ENCODE results near the gene ACAT2. TPM values are rescaled to one million over a fixed set of nuclear protein-coding genes. Genes with fewer than 3 reads are reported as not detected.
"Not testable (repeated sequence)": the region's sequence is repeated elsewhere in the genome, so short reads cannot be mapped to it uniquely, and the experiment has no call there.

The ACAT2 gene
- 78.8 and 88.6 TPM in 2 replicates for total RNA-seq (2014; rRNA removed; shearing (Covaris generic))

DNA sequence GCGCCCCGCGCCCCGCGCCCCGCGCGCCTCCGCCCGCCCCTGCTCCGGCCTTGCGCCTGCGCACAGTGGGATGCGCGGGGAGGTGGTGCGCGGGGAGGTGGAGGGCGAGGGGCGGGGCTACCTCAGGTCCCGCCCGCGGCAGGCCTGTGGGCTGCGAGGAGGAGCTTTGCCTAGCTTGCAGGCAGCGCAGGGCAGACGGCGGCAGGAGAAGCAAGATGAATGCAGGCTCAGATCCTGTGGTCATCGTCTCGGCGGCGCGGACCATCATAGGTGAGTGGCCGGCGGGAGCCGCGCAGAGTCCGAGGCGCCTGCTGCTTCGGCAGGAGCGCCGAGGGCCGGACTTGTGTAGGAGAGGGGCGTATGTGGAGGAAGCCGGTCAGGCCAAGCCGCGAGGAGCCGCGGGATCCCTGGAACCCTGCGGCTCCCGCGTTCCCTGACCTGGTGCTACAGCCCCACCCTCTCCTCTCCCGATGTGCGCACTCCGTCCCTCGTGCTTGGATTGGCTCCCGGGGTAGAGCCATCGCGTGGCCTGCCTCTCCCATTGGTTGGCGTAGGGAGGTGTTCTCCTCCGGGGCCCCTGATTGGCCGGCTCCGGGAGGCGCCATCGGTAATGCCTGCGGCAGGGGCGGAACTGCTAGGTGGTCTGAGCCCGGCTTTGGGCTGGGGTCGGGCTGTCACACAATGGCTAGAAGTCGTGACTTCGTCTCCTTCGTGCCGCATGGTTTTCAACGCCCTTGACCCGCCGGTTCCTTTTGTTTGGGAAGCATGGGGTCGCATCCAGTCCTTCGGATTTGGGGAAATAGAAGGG, at the start of gene ACAT2:
ACAT2 (plus strand) TSS at position 173 of the 808 bp plus-strand sequence; CDS start at position 216, 43 bp downstream.
- peaks cover 55% of the 10 kb centered on the region for H3K36me3 ChIP-seq
- peak; percentile 98 to 99 for DNase-seq
- H3K4me3 ChIP-seq, result peak within 1 kb of the TSS; percentile 94
- peaks cover 19% of the 10 kb centered on the region for H3K4me1 ChIP-seq
- H3K27me3 ChIP-seq, result no peaks in the 10 kb centered on the region
- H3K9me3 ChIP-seq (replicated peaks), result no peaks in the 10 kb centered on the region
- peak within 1 kb of the TSS; percentile 77 for H3K27ac ChIP-seq

DNA sequence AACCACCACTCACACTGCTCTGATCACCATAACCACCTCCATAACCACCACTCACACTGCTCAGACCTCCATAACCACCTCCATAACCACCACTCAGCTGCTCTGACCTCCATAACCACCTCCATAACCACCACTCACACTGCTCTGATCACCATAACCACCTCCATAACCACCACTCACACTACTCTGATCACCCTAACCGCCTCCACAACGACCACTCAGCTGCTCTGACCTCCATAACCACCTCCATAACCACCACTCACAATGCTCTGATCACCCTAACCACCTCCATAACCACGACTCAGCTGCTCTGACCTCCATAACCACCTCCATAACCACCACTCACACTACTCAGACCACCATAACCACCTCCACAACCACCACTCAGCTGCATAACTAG, 49.5 kb upstream of the ACAT2 start:
- H3K4me1 ChIP-seq; H3K4me3 ChIP-seq; H3K27me3 ChIP-seq; H3K36me3 ChIP-seq; DNase-seq; H3K9me3 ChIP-seq (replicated peaks); H3K27ac ChIP-seq: not testable (repeated sequence)

DNA sequence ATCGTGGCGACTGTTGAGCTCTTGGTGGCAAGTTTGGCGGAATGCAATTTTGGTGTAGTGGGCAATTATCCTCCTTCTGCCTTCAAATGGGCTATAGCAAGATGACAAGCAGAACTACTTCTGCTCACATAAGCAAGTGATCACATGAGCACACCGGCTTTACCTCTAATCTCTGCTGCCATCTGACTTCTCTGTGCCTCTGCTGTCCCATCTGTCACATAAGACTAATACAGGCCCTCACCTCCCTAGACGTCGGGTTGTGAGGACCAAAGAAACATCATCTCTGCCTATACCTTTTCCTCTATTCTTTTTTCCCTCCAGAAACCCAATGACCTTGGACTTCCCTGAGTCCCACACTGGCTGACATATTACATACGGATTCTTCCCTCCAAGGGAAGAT, 47.9 kb upstream of the ACAT2 start:
- no peak for DNase-seq
- H3K4me1 ChIP-seq, result no peaks in the 10 kb centered on the region
- no peak overlapping the region for H3K27ac ChIP-seq
- H3K4me3 ChIP-seq, result no peak overlapping the region
- peaks cover 6% of the 10 kb centered on the region; the same call in 1 of the 2 replicates for H3K9me3 ChIP-seq (replicated peaks)
- no peaks in the 10 kb centered on the region for H3K36me3 ChIP-seq
- H3K27me3 ChIP-seq, result no peaks in the 10 kb centered on the region

DNA sequence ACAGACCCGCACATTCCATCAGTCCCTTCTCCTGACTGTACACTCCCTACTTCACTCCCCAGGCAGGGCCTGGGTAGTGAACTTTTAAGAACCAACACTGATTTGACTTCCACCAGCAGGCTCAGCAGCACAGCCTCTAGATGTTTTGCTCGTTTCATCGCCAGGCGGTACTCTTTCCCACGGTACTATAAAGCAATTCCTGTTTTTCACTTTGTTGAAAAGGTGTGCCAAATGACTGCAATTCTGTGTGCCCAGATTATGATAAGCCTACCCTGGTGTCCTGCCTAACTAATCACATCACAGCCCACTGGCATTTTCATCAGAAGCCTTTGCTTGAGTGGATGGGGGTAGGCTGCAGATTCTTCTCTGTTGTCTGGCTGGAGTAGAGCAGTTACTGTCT, 47.4 kb upstream of the ACAT2 start:
- H3K36me3 ChIP-seq, result no peaks in the 10 kb centered on the region
- no peak overlapping the region for H3K4me3 ChIP-seq
- H3K27me3 ChIP-seq, result no peaks in the 10 kb centered on the region
- DNase-seq, result no peak
- H3K9me3 ChIP-seq (replicated peaks), result peaks cover 3% of the 10 kb centered on the region; the same call in 1 of the 2 replicates
- H3K4me1 ChIP-seq, result no peaks in the 10 kb centered on the region
- no peak overlapping the region for H3K27ac ChIP-seq

DNA sequence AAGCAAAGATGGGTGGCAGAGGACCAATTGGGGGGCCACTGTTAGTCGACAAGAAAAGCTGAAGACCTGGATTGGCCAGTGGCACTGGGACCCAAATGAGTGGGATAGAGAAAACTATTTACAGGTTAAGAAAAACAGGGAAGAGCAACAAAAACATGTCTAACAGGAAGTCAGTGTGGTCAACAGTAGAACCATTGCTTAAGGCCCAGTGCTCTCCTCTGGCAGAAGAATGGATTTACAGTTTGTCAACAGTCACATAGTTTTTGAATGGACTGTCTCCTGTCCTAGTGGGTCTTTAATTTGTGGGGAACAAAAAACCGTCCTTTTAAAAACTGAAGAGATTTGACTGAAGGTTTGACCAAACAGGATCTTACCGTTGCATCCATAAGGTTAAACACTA, 46.7 kb upstream of the ACAT2 start:
- no peaks in the 10 kb centered on the region for H3K27me3 ChIP-seq
- no peaks in the 10 kb centered on the region for H3K36me3 ChIP-seq
- H3K27ac ChIP-seq, result no peak overlapping the region
- no peaks in the 10 kb centered on the region for H3K4me1 ChIP-seq
- no peaks in the 10 kb centered on the region; the same call in 1 of the 2 replicates for H3K9me3 ChIP-seq (replicated peaks)
- DNase-seq, result no peak
- no peak overlapping the region for H3K4me3 ChIP-seq

DNA sequence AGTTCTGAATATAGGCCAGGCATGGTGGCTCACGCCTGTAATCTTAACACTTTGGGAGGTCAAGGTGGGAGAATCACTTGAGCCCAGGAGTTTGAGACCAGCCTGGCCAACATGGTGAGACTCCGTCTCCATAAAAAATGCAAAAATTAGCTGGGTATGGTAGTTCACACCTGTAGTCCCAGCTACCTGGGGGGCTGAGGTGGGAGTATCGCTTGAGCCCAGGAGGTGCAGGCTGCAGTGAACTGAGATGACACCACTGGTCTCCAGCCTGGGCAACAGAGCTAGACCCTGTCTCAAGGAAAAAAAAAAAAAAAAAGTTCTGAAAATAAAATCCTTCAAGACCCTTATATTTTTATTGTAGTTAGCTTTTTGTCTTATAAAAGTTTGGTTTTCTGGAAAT, 46.2 kb upstream of the ACAT2 start:
- Histone ChIP-seq H3K27me3 (no peaks in the 10 kb centered on the region), H3K36me3 (no peaks in the 10 kb centered on the region), H3K9me3 (replicated peaks) (no peaks in the 10 kb centered on the region; the same call in 1 of the 2 replicates), H3K4me3 (no peak overlapping the region), H3K27ac (no peak overlapping the region), H3K4me1 (no peaks in the 10 kb centered on the region)
- no peak for DNase-seq

DNA sequence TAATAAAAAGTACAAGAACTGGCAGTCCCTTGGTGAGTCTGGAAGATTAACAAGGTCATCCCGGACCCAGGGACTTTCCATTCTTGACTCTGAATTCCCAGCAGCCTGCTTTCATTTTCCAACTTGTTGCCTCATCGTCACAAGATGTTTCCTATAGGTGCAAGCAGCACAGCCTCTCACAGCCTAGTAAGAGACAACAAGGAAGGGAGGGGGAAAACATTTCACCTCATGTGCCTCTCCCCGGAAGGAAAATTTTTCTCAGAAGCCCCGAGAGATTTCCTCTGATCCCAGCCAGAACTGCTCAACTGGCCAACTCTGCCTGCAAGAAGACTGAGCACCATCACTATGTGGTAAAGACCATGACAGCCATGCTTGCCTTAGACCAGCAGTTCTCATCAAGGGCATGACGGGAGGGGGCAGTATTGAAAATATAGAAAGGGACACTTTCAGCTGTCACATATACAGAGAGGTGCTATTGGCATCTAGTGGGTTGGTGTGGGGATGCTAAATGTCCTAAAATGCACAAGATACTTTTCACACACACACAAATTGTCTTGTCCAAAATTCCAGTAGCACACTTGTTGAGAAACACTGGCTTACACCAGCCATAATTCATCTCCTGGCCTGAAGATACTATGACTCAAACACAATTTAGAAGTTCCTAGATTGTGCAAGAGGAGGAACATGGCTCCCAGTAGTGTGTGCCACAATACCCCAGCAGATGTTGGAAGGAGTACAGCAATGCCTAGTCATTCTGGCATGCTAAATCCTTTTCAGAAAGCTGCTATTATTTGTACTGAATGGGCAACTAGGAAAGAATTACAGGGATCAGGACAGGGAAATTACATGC, 45.4 kb upstream of the ACAT2 start:
- Histone ChIP-seq H3K4me1 (no peaks in the 10 kb centered on the region), H3K4me3 (no peak overlapping the region), H3K27ac (no peak overlapping the region), H3K36me3 (no peaks in the 10 kb centered on the region), H3K9me3 (replicated peaks) (no peaks in the 10 kb centered on the region; the same call in 1 of the 2 replicates), H3K27me3 (no peaks in the 10 kb centered on the region)
- DNase-seq, result no peak

DNA sequence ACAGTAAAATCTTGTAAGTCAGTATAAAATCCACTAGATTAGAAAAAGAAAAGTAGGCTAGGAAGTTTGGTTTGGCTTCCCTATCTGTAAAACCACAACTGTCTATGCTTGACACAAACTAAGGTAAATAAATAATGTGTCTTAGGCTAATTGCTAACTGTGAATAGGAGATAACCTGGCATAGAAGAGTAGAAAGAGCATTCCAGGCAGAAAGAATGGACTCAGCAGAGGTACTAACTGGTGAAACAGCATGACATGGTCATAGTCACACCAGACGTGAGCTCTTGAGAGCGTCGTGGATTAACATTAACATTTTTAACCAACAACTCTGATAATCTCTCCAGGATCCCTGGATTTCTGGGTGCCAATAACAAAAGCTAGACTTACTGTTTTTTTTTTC, 43.2 kb upstream of the ACAT2 start:
- H3K9me3 ChIP-seq (replicated peaks), result no peaks in the 10 kb centered on the region
- no peak overlapping the region for H3K27ac ChIP-seq
- DNase-seq, result no peak
- no peaks in the 10 kb centered on the region for H3K4me1 ChIP-seq
- no peak overlapping the region for H3K4me3 ChIP-seq
- no peaks in the 10 kb centered on the region for H3K27me3 ChIP-seq
- H3K36me3 ChIP-seq, result no peaks in the 10 kb centered on the region

DNA sequence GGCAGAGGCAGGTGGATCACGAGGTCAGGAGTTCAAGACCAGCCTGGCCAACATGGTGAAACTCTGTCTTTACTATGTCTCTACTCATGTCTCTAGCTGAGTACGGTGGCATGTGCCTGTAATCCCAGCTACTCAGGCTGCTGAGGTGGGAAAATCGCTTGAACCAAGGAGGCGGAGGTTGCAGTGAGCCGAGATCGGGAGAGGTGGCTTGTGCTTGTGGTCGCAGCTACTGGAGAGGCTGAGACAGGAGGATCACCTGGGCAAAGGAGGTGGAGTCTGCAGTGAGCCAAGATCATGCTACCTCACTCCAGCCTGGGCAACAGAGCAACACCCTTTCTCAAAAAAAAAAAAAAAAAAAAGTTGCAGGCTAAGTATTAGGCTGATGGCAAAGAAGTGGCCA, 42.6 kb upstream of the ACAT2 start:
- no peaks in the 10 kb centered on the region for H3K27me3 ChIP-seq
- no peak for DNase-seq

DNA sequence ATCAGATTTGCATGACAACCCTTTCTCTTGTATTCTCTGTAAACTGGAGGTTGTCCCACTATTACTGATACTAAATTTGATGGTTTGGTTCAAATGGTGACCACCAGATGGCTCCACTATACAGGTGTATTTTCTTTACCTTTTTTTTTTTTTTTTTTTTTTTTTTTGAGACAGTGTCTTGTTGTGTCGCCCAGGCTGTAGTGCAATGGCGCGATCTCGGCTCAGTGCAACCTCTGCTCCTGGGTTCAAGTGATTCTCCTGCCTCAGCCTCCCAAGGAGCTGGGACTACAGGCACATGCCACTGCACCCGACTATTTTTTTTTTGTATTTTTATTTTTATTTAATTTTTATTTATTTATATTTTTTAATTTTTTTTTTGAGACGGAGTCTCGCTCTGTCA, 41.1 kb upstream of the ACAT2 start:
- Histone ChIP-seq H3K4me1 (0 out of 2 replicates have a peak, but pooled peaks cover under 1% of the 10 kb centered on the region), H3K9me3 (replicated peaks) (no peaks in the 10 kb centered on the region), H3K27me3 (no peaks in the 10 kb centered on the region), H3K4me3 (no peak overlapping the region), H3K36me3 (no peaks in the 10 kb centered on the region), H3K27ac (no peak overlapping the region)
- DNase-seq, result peak in 1 of 2 experiments; percentile 54

More for the DNA sequence above, 42.6 kb upstream of the ACAT2 start:
- H3K4me1 ChIP-seq, result no peaks in the 10 kb centered on the region
- H3K27ac ChIP-seq, result no peak overlapping the region
- H3K36me3 ChIP-seq, result no peaks in the 10 kb centered on the region
- H3K9me3 ChIP-seq (replicated peaks), result no peaks in the 10 kb centered on the region
- H3K4me3 ChIP-seq, result no peak overlapping the region

DNA sequence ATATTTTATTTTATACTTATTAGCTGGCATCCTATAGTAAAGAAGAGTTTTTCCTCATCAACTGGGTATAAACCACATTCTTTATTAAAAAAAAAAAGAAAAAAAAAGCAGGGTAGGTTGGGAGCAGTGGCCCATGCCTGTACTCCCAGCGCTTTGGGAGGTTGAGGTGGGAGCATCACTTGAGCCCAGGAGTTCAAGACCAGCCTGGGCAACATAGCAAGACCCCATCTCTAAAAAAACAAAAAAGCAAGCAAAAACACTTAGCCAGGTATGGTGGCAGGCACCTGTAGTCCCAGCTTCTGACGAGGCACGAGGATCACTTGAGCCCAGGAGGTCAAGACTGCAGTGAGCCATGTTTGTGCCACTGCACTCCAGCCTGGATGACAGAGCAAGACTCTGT, 39.9 kb upstream of the ACAT2 start:
- not testable (repeated sequence) for H3K36me3 ChIP-seq; H3K4me1 ChIP-seq; H3K4me3 ChIP-seq; H3K9me3 ChIP-seq (replicated peaks); H3K27me3 ChIP-seq; DNase-seq; H3K27ac ChIP-seq

DNA sequence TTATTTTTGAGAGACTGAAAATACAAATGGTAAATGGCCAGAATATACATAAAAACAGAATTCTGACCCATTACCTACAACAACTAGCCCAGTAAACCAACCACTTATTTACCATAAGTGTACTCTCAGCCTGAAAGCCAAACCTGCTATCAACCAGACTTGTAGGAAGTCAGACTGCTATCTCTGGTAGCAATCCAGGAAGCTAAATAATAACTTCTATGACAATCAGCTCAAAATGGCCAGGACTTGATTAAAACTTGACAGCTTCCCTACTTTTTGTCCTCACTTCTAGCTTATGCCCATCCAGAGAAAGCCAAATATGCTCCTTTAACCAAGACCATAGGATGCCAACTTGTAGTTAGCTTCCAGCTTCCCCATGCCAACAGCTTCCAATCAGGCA, 39.2 kb upstream of the ACAT2 start:
- DNase-seq, result no peak
- no peaks in the 10 kb centered on the region for H3K27me3 ChIP-seq
- no peaks in the 10 kb centered on the region for H3K36me3 ChIP-seq
- H3K9me3 ChIP-seq (replicated peaks), result no peaks in the 10 kb centered on the region
- no peak overlapping the region for H3K4me3 ChIP-seq
- 0 out of 2 replicates have a peak, but pooled peaks cover 2% of the 10 kb centered on the region for H3K4me1 ChIP-seq
- no peak overlapping the region for H3K27ac ChIP-seq

DNA sequence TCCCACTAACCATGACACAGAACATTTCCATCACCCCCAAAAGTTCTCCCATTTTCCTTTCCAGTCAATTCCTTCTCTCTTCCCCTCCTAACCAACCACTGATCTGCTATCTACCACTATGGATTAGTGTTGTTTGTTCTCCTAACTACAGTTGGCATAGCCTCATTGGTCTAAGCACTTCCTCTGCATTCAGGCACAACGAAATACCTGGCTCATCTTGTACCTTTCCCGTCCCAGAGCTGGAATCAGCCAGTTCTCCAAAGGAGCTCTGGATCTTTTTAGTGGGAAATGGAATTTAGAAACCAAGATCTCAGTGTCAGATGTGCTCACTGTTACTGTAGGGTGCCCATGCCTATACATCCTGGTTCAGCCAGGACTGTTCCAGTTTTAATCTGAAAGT, 38.6 kb upstream of the ACAT2 start:
- H3K27ac ChIP-seq, result no peak overlapping the region
- DNase-seq, result no peak
- H3K9me3 ChIP-seq (replicated peaks), result no peaks in the 10 kb centered on the region
- H3K4me3 ChIP-seq, result no peak overlapping the region
- H3K4me1 ChIP-seq, result 0 out of 2 replicates have a peak, but pooled peaks cover 2% of the 10 kb centered on the region
- no peaks in the 10 kb centered on the region for H3K27me3 ChIP-seq
- no peaks in the 10 kb centered on the region for H3K36me3 ChIP-seq

DNA sequence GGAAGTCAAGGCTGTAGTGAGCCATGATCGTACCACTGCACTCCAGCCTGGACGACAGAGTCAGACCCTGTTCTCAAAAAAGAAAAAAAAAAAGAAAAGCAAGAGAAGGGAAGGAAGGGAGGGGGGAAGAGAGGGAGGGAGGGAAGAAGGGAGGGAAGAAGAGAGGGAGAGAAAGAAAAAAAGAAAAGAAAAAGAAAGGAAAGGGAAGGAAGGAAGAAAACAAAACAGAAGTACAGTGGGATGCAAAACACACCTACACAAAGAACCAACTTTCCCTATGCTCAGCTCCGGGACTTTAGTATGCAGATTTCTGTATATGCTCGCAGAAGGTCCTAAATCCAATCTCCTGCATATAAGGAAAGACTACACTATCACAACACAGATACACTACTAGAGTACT, 37.1 kb upstream of the ACAT2 start:
- Histone ChIP-seq H3K4me1 (peaks cover 2% of the 10 kb centered on the region; the same call in 1 of the 2 replicates), H3K27me3 (no peaks in the 10 kb centered on the region), H3K4me3 (no peak overlapping the region), H3K27ac (no peak overlapping the region), H3K36me3 (peaks cover 5% of the 10 kb centered on the region; the same call in 1 of the 2 replicates), H3K9me3 (replicated peaks) (no peaks in the 10 kb centered on the region)
- no peak for DNase-seq

DNA sequence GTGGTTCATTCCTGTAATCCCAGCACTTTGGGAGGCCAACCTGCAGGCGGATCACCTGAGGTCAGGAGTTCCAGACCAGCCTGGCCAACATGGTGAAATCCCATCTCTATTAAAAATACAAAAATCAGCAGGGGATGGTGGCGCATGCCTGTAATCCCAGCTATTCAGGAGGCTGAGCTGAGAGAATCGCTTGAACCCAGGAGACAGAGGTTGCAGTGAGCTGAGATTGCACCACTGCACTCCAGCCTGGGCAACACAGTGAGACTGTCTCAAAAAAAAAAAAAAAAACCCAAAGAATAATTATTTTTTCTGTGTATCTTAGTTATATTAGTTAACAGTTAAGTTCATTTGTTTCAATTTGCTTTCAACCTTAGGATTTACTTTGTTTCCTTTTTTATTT, 36.6 kb upstream of the ACAT2 start:
- not testable (repeated sequence) for H3K36me3 ChIP-seq; H3K27me3 ChIP-seq; H3K9me3 ChIP-seq (replicated peaks); H3K4me3 ChIP-seq; H3K27ac ChIP-seq; DNase-seq; H3K4me1 ChIP-seq

Measured in SJCRH30 (cell line).